Measurements from ENCODE around the gene SYNC. TPM values are rescaled to one million over a fixed set of nuclear protein-coding genes. Genes with fewer than 3 reads are reported as not detected.

The SYNC gene
- total RNA-seq, 1 donor from 2014 or later: 0.49 TPM

GRCh38 chr1:32666901-32667566 lies 35.5 kb downstream of the SYNC start:
- no peak for DNase-seq (ENCODE audit: low spot score)
- no peak for TF ChIP-seq CTCF (IDR thresholded peaks at IDR 0.05; ENCODE audit: unreplicated experiment)
- Mint-ChIP-seq H3K27ac (ENCODE audit: unreplicated experiment) (no peak overlapping the region), H3K4me3 (ENCODE audit: unreplicated experiment) (peak overlapping the region; percentile 47), H3K4me1 (ENCODE audit: unreplicated experiment) (no peaks in the 10 kb centered on the region), H3K36me3 (ENCODE audit: low read depth, unreplicated experiment) (peaks cover 37% of the 10 kb centered on the region), H3K27me3 (ENCODE audit: unreplicated experiment) (peaks cover 1% of the 10 kb centered on the region), H3K9me3 (ENCODE audit: unreplicated experiment) (no peaks in the 10 kb centered on the region)

DNA sequence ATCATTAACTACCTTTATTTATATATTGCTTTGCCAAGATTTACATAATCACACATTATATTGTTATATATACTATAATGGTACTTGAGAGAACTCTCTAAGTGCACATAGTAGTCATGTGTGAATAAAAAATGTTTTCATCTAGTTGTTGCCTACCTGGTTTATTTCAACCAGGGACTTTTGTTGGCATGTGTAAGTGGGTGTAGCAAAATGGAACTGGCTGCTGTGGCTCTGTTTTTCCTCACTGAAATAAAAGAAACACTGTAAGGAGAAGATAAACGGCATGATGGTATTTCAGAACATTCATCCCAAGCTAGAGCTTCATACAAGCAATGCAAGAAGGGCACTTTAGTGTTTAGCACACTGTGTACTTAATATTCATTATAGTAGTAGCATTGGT lies 36.7 kb downstream of the SYNC start:
- H3K27ac Mint-ChIP-seq (ENCODE audit: unreplicated experiment): no peak overlapping the region
- no peak for TF ChIP-seq CTCF (IDR thresholded peaks at IDR 0.05; ENCODE audit: unreplicated experiment)
- no peak for DNase-seq (ENCODE audit: low spot score)
- H3K27me3 Mint-ChIP-seq (ENCODE audit: unreplicated experiment): peaks cover 1% of the 10 kb centered on the region
- H3K36me3 Mint-ChIP-seq (ENCODE audit: low read depth, unreplicated experiment): peaks cover 36% of the 10 kb centered on the region
- no peaks in the 10 kb centered on the region for H3K4me1 Mint-ChIP-seq (ENCODE audit: unreplicated experiment)
- H3K9me3 Mint-ChIP-seq (ENCODE audit: unreplicated experiment): no peaks in the 10 kb centered on the region
- no peak overlapping the region for H3K4me3 Mint-ChIP-seq (ENCODE audit: unreplicated experiment)

DNA sequence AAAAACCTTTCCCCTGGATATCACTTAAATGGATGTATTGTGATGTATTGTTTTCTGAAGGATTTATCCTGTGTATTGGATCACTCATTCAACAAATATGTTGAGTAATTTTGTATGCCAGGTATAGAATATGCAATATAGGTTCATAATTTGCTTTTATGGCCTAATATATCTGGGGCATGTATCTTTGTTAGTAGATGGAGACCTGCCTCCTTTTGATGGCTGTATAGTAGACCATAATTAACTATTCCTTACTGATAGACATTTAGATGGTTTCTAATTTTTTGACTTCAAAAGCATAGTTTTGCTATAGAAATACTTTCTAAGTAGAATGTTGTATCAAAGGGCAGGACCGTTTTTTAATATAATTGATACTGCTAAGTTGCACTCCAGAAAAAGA lies 43.0 kb downstream of the SYNC start:
- Mint-ChIP-seq H3K36me3 (ENCODE audit: low read depth, unreplicated experiment) (peaks cover 38% of the 10 kb centered on the region), H3K27me3 (ENCODE audit: unreplicated experiment) (peaks cover 1% of the 10 kb centered on the region)

GRCh38 chr1:32652244-32652962 lies 50.2 kb downstream of the SYNC start:
- Mint-ChIP-seq H3K9me3 (ENCODE audit: unreplicated experiment) (no peaks in the 10 kb centered on the region), H3K27ac (ENCODE audit: unreplicated experiment) (peak overlapping the region; percentile 88), H3K4me3 (ENCODE audit: unreplicated experiment) (peak overlapping the region; percentile 97), H3K36me3 (ENCODE audit: low read depth, unreplicated experiment) (peaks cover 17% of the 10 kb centered on the region), H3K27me3 (ENCODE audit: unreplicated experiment) (peaks cover 3% of the 10 kb centered on the region), H3K4me1 (ENCODE audit: unreplicated experiment) (peaks cover 38% of the 10 kb centered on the region)
- no peak for TF ChIP-seq CTCF (IDR thresholded peaks at IDR 0.05; ENCODE audit: unreplicated experiment)
- DNase-seq (ENCODE audit: low spot score): no peak

More for the DNA sequence above, 43.0 kb downstream of the SYNC start:
- Mint-ChIP-seq H3K4me1 (ENCODE audit: unreplicated experiment) (peaks cover 11% of the 10 kb centered on the region), H3K27ac (ENCODE audit: unreplicated experiment) (no peak overlapping the region), H3K4me3 (ENCODE audit: unreplicated experiment) (no peak overlapping the region), H3K9me3 (ENCODE audit: unreplicated experiment) (no peaks in the 10 kb centered on the region)
- no peak for DNase-seq (ENCODE audit: low spot score)
- TF ChIP-seq CTCF (IDR thresholded peaks at IDR 0.05; ENCODE audit: unreplicated experiment): no peak
